ENCODE results near the gene GDPD2. TPM values are rescaled to one million over a fixed set of nuclear protein-coding genes. Genes with fewer than 3 reads are reported as not detected.

Gene GDPD2
- polyA plus RNA-seq, 2 of the 4 experiments (the other 2 are of a cell fraction), result 0.04 to 0.12 TPM

GRCh38 chrX:70433848-70434351 is 10.8 kb downstream of the GDPD2 start (continued):
- TF ChIP-seq KDM5A (IDR thresholded peaks at IDR 0.05) (peak; percentile 26; the same call in 1 of the 2 replicates), RAD21 (conservative IDR thresholded peaks at IDR 0.05 in 1 of 2, IDR thresholded peaks at IDR 0.05 in 1 of 2) (peak; percentile 50 to 66), POLR2AphosphoS2 (conservative IDR thresholded peaks at IDR 0.05; ENCODE audit: low read length) (no peak), HOXB13 (CRISPR knock-in tag; IDR thresholded peaks at IDR 0.05; ENCODE audit: low read depth) (no peak), PHF8 (IDR thresholded peaks at IDR 0.05; ENCODE audit: borderline replicate concordance, low read depth) (peak; percentile 66; the same call in 1 of the 2 replicates), NR3C1 (IDR thresholded peaks at IDR 0.05) (no peak), RNF2 (IDR thresholded peaks at IDR 0.05; ENCODE audit: borderline replicate concordance, low read depth) (no peak; the same call in 1 of the 2 replicates), RFX5 (IDR thresholded peaks at IDR 0.05) (no peak), RARB (CRISPR knock-in tag; IDR thresholded peaks at IDR 0.05) (no peak), ZC3H11A (IDR thresholded peaks at IDR 0.05) (no peak)
- TF ChIP-seq, protein P1, sequence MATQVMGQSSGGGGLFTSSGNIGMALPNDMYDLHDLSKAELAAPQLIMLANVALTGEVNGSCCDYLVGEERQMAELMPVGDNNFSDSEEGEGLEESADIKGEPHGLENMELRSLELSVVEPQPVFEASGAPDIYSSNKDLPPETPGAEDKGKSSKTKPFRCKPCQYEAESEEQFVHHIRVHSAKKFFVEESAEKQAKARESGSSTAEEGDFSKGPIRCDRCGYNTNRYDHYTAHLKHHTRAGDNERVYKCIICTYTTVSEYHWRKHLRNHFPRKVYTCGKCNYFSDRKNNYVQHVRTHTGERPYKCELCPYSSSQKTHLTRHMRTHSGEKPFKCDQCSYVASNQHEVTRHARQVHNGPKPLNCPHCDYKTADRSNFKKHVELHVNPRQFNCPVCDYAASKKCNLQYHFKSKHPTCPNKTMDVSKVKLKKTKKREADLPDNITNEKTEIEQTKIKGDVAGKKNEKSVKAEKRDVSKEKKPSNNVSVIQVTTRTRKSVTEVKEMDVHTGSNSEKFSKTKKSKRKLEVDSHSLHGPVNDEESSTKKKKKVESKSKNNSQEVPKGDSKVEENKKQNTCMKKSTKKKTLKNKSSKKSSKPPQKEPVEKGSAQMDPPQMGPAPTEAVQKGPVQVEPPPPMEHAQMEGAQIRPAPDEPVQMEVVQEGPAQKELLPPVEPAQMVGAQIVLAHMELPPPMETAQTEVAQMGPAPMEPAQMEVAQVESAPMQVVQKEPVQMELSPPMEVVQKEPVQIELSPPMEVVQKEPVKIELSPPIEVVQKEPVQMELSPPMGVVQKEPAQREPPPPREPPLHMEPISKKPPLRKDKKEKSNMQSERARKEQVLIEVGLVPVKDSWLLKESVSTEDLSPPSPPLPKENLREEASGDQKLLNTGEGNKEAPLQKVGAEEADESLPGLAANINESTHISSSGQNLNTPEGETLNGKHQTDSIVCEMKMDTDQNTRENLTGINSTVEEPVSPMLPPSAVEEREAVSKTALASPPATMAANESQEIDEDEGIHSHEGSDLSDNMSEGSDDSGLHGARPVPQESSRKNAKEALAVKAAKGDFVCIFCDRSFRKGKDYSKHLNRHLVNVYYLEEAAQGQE (IDR thresholded peaks at IDR 0.05), result no peak

- Histone ChIP-seq H3K4me2 (peak overlapping the region; percentile 95), H3K9me3 (no peaks in the 10 kb centered on the region), H3K27ac (peak overlapping the region; percentile 78 to 88), H3K4me1 (peaks cover 9% of the 10 kb centered on the region; the same call in 1 of the 3 replicates), H3K4me3 (peak overlapping the region; percentile 72)
- FAIRE-seq (no peak), DNase-seq (ENCODE audit: low read depth in 1 of 2, low spot score in 1 of 2) (peak; percentile 84 to 93), ATAC-seq (peak; percentile 90 to 97)
- ChIA-PET POLR2A (interaction anchor here (0.8 to 1.8 kb wide), 3 partner anchors 10 to 301 kb away, joined by 3 to 10 read pairs (median 3); partner anchors contain the start of gene IGBP1), CTCF (interaction anchor here (1.0 to 4.8 kb wide), 12 partner anchors 9 to 404 kb away, joined by 3 to 44 read pairs (median 4); partner anchors contain the start of genes DLG3, GDPD2 and IGBP1)
- 2% methylated on average over 17 of the region's 45 CpGs for WGBS (ENCODE audit: missing lambda C conversion rate)
- TF ChIP-seq, protein P2, sequence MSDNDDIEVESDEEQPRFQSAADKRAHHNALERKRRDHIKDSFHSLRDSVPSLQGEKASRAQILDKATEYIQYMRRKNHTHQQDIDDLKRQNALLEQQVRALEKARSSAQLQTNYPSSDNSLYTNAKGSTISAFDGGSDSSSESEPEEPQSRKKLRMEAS (IDR thresholded peaks at IDR 0.05), result peak; percentile 16; the same call in 1 of the 2 replicates
- TF ChIP-seq SREBF2 (IDR thresholded peaks at IDR 0.05) (no peak), ESRRA (IDR thresholded peaks at IDR 0.05; ENCODE audit: borderline replicate concordance, low read length) (no peak), POLR2A (IDR thresholded peaks at IDR 0.05; ENCODE audit: low read length) (peak; percentile 68), ZC3H11A (IDR thresholded peaks at IDR 0.05) (no peak), EHMT2 (IDR thresholded peaks at IDR 0.05; ENCODE audit: low read depth) (no peak)
These were observed 11.3 kb downstream of the GDPD2 start for GRCh38 chrX:70434352-70434866.

DNA sequence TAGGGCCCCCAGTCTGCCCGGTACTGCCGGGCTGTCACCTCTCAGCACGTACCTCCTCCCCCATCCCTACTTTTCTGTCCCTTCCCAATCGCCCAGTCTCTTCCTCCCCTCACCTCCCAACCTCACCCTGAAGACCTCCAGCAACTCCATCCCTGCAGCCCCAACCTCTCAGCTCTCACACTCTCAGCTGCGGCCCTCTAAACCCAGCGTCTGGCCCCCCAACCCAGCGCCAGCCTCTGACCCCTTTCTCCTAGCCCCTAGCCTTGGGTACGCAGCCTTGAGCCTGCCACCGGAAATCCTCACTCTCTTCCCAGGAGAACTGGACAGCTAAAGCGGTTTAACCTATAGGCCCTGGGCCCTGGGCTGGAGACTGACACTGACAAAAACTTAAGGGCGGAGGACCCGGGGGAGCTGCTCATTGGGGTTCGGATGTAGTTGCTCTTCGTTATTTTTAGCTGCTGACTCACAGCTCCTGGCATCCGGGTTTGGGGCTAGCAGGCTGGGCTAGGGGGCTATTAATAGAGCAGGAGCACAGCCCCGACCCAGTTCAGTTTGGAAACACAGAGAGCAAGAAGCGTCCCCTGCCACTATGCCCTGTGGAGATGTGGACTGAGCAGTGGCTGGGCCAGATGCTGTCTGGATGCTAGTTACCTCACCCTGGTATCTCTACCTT is 11.9 kb downstream of the GDPD2 start:
- 47% methylated on average over 16 of the region's 17 CpGs for WGBS (ENCODE audit: missing lambda C conversion rate)
- no peaks in the 10 kb centered on the region for H3K9me3 ChIP-seq
- peak overlapping the region; percentile 78 to 88 for H3K27ac ChIP-seq
- peak overlapping the region; percentile 72 for H3K4me3 ChIP-seq
- ATAC-seq (peak in 1 of 2 experiments; percentile 18; a peak in 3 of 6 replicates), FAIRE-seq (no peak), DNase-seq (ENCODE audit: low read depth in 1 of 2, low spot score in 1 of 2) (no peak)
- TF ChIP-seq KDM1A (IDR thresholded peaks at IDR 0.05; ENCODE audit: low read depth), result no peak
- TF ChIP-seq HDAC2 (IDR thresholded peaks at IDR 0.05), result no peak
- TF ChIP-seq JUN (IDR thresholded peaks at IDR 0.05), result no peak
- no peak for TF ChIP-seq PBX3 (IDR thresholded peaks at IDR 0.05)
- no peak for TF ChIP-seq ZC3H11A (IDR thresholded peaks at IDR 0.05)
- no peak for TF ChIP-seq HOXB5 (CRISPR knock-in tag; IDR thresholded peaks at IDR 0.05)
- no peak for TF ChIP-seq FOSB (CRISPR knock-in tag; IDR thresholded peaks at IDR 0.05)
- TF ChIP-seq BHLHE40 (IDR thresholded peaks at IDR 0.05; ENCODE audit: low read depth, low read length), result no peak
- no peak for TF ChIP-seq TP53 (CRISPR knock-in tag; IDR thresholded peaks at IDR 0.05)
- TF ChIP-seq TFCP2L1 (CRISPR knock-in tag; IDR thresholded peaks at IDR 0.05), result no peak
- TF ChIP-seq, protein P3, sequence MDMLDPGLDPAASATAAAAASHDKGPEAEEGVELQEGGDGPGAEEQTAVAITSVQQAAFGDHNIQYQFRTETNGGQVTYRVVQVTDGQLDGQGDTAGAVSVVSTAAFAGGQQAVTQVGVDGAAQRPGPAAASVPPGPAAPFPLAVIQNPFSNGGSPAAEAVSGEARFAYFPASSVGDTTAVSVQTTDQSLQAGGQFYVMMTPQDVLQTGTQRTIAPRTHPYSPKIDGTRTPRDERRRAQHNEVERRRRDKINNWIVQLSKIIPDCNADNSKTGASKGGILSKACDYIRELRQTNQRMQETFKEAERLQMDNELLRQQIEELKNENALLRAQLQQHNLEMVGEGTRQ (IDR thresholded peaks at IDR 0.05), result no peak
- ChIA-PET CTCF (interaction anchor here (0.6 to 4.8 kb wide), 10 partner anchors 9 to 1380 kb away, joined by 3 to 44 read pairs (median 4); partner anchors contain the start of genes DLG3, GDPD2 and IGBP1), POLR2A (interaction anchor here (1.0 to 1.8 kb wide), 2 partner anchors 229 to 302 kb away, joined by 3 to 10 read pairs; partner anchors contain the start of gene IGBP1)
- H3K4me1 ChIP-seq, result peaks cover 9% of the 10 kb centered on the region; the same call in 1 of the 3 replicates
- H3K4me2 ChIP-seq, result peak overlapping the region; percentile 95

All from A549 (cell line).